Esophagus squamous epithelium (tissue), 5 donors: ENCODE results near the gene DYNC1I1. TPM values are rescaled to one million over a fixed set of nuclear protein-coding genes. Genes with fewer than 3 reads are reported as not detected.

Experiments
- DNase-seq: peaks from one replicate; lab custom pipeline; 2025; lab: John Stamatoyannopoulos, UW
- H3K27ac ChIP-seq, 4 donors: fragments of 200-600 bp; sonication (generic); one replicate each; pipeline ENCODE4 v1.5.1; 2016 to 2019; ENCODE audit warnings: mild to moderate bottlenecking in 1 of 4
- H3K27me3 ChIP-seq, 4 donors: fragments of 200-600 bp; sonication (generic); 1 replicate in 3 of 4; 2 replicates in 1 of 4; pipeline versions ENCODE4 v1.5.1 to v1.6.0; 2017 to 2021; ENCODE audit warnings: antibody characterized with exemption in 1 of 4
- H3K36me3 ChIP-seq, 3 donors: fragments of 200-600 bp; sonication (generic); one replicate each; pipeline ENCODE4 v1.5.1; 2016 to 2019
- H3K4me1 ChIP-seq, 3 donors: fragments of 200-600 bp; sonication (generic); one replicate each; pipeline ENCODE4 v1.5.1; 2017 to 2019
- H3K4me3 ChIP-seq, 4 donors: fragments of 200-600 bp; sonication (generic); 1 replicate in 3 of 4; 2 replicates in 1 of 4; pipeline ENCODE4 v1.5.1; 2016 to 2019; ENCODE audit warnings: mild to moderate bottlenecking in 2 of 4, moderate library complexity in 1 of 4
- H3K9me3 ChIP-seq, 3 donors: fragments of 200-600 bp; sonication (generic); one replicate each; pipeline ENCODE4 v1.5.1; 2016 to 2019
- CTCF ChIP-seq, 6 experiments: fragments of 450-650 bp in 4 of 6; fragments of 200-600 bp in 2 of 6; sonication (generic) in 2 of 6; IDR thresholded peaks; one replicate each; pipeline ENCODE4 v1.5.1; 2016 to 2019; ENCODE audit warnings: antibody characterized with exemption in 6 of 6, mild to moderate bottlenecking in 4 of 6, moderate library complexity in 4 of 6
- POLR2A ChIP-seq, 4 donors: fragments of 450-650 bp; IDR thresholded peaks; one replicate each; pipeline ENCODE4 v1.6.1; 2017; ENCODE audit warnings: antibody characterized with exemption in 4 of 4, mild to moderate bottlenecking in 4 of 4, moderate library complexity in 3 of 4
- whole genome bisulfite sequencing, 2 donors: methylation state at CpG; one replicate each; pipeline ENCODE4 v1.1.5; 2018; 5-methylcytosine and 5-hydroxymethylcytosine counted together
- intact Hi-C: fragments of 100-400 bp; cut with DNase I; formaldehyde crosslinking; loops from one replicate; pipeline ENCODE4 v1.15.0; 2022
- total RNA-seq, 4 donors: library from RNA; depleted of rRNA; stranded (reverse); fragments of >200 nt; gene quantifications; one replicate each; pipeline ENCODE4 v1.1.0, GENCODE V29; 2016
- donor health status: DM: yes; HTN: yes; CAD: no.

The DYNC1I1 gene
- total RNA-seq, 4 donors from 2014 or later = 2.0 to 8.0 (median 2.4) TPM

GRCh38 chr7:95999481-95999880 is 227.1 kb downstream of the DYNC1I1 start:
- intact Hi-C loops = no loop called here
- WGBS, 2 donors = 51 to 62% methylated on average over 4 to 6 of the region's 6 CpGs
- Histone ChIP-seq H3K27me3 (no peaks in the 10 kb centered on the region), H3K4me3 (no peak overlapping the region), H3K9me3 (no peaks in the 10 kb centered on the region), H3K27ac (no peak overlapping the region), H3K4me1 (no peaks in the 10 kb centered on the region), H3K36me3 (no peaks in the 10 kb centered on the region)
- no peak for DNase-seq
- TF ChIP-seq CTCF (IDR thresholded peaks at IDR 0.05) (no peak), POLR2A (IDR thresholded peaks at IDR 0.05) (no peak)

GRCh38 chr7:96004578-96004977 is 232.2 kb downstream of the DYNC1I1 start:
- Histone ChIP-seq H3K9me3 (no peaks in the 10 kb centered on the region), H3K27ac (no peak overlapping the region), H3K4me3 (no peak overlapping the region), H3K36me3 (no peaks in the 10 kb centered on the region), H3K27me3 (no peaks in the 10 kb centered on the region), H3K4me1 (no peaks in the 10 kb centered on the region)
- TF ChIP-seq POLR2A (IDR thresholded peaks at IDR 0.05) (no peak), CTCF (IDR thresholded peaks at IDR 0.05) (no peak)
- intact Hi-C loops = no loop called here
- no peak for DNase-seq

- intact Hi-C loops = no loop called here
- H3K4me3 ChIP-seq = no peak overlapping the region
- H3K4me1 ChIP-seq = no peaks in the 10 kb centered on the region
- 76 to 83% methylated on average over 5 of the region's 5 CpGs for WGBS, 2 donors
- no peak for DNase-seq
- no peaks in the 10 kb centered on the region for H3K9me3 ChIP-seq
- no peaks in the 10 kb centered on the region for H3K27me3 ChIP-seq
- no peaks in the 10 kb centered on the region for H3K36me3 ChIP-seq
- no peak for TF ChIP-seq CTCF (IDR thresholded peaks at IDR 0.05)
- TF ChIP-seq POLR2A (IDR thresholded peaks at IDR 0.05) = no peak
- no peak overlapping the region for H3K27ac ChIP-seq
These were observed 232.9 kb downstream of the DYNC1I1 start for GRCh38 chr7:96005271-96005670.

- H3K4me1 ChIP-seq = no peaks in the 10 kb centered on the region
- no peak overlapping the region for H3K27ac ChIP-seq
- H3K9me3 ChIP-seq = no peaks in the 10 kb centered on the region
- no peak overlapping the region for H3K4me3 ChIP-seq
- TF ChIP-seq CTCF (IDR thresholded peaks at IDR 0.05) (no peak), POLR2A (IDR thresholded peaks at IDR 0.05) (no peak)
- no peaks in the 10 kb centered on the region for H3K27me3 ChIP-seq
- no peaks in the 10 kb centered on the region for H3K36me3 ChIP-seq
- no peak for DNase-seq
- intact Hi-C loops = no loop called here
- 93 to 96% methylated on average over 2 of the region's 2 CpGs for WGBS, 2 donors
These were observed 236.8 kb downstream of the DYNC1I1 start for GRCh38 chr7:96009148-96009547.

GRCh38 chr7:96013836-96014235 is 241.5 kb downstream of the DYNC1I1 start:
- H3K4me1 ChIP-seq = peaks cover 0 to 3% (median 0%) of the 10 kb centered on the region in 3 donors
- intact Hi-C loops = no loop called here

More at GRCh38 chr7:96013836-96014235, 241.5 kb downstream of the DYNC1I1 start:
- 78 to 82% methylated on average over 2 of the region's 2 CpGs for WGBS, 2 donors
- Histone ChIP-seq H3K4me3 (no peak overlapping the region), H3K36me3 (no peaks in the 10 kb centered on the region), H3K9me3 (no peaks in the 10 kb centered on the region), H3K27me3 (no peaks in the 10 kb centered on the region), H3K27ac (no peak overlapping the region)
- no peak for TF ChIP-seq CTCF (IDR thresholded peaks at IDR 0.05)
- no peak for TF ChIP-seq POLR2A (IDR thresholded peaks at IDR 0.05)
- no peak for DNase-seq
